Renal cortex interstitium (tissue), 11 donors: ENCODE measurements around the gene TCF7L1. TPM values are rescaled to one million over a fixed set of nuclear protein-coding genes. Genes with fewer than 3 reads are reported as not detected.
"Not testable (repeated sequence)": the region's sequence is repeated elsewhere in the genome, so short reads cannot be mapped to it uniquely, and the experiment has no call there.

Experiments
- DNase-seq, 11 donors: peaks; one replicate each; pipeline ENCODE4 v3.0.0-alpha.2; 2013; ENCODE audit warnings: low read depth in 9 of 11, low spot score in 4 of 11; ENCODE audit errors: extremely low read depth in 1 of 11
- polyA plus RNA-seq, 3 donors: library from polyadenylated mRNA; unstranded; fragments of 120-200 nt; gene quantifications; one replicate each; pipeline ENCODE4 v1.2.1, GENCODE V29; 2013; ENCODE audit not compliant: insufficient read length in 3 of 3

The TCF7L1 gene
- polyA plus RNA-seq, 3 donors = 49.9 to 60.9 (median 57.8) TPM

- DNase-seq = no peak
These were observed 62.8 kb downstream of the TCF7L1 start for GRCh38 chr2:85195956-85196355.

GRCh38 chr2:85199698-85200097 is 66.5 kb downstream of the TCF7L1 start:
- DNase-seq = no peak

- no peak for DNase-seq
These were observed 76.7 kb downstream of the TCF7L1 start for GRCh38 chr2:85209887-85210286.

GRCh38 chr2:85210511-85210910 is 77.3 kb downstream of the TCF7L1 start:
- DNase-seq = no peak

- not testable (repeated sequence) for DNase-seq
These were observed 78.4 kb downstream of the TCF7L1 start for GRCh38 chr2:85211606-85212005.

GRCh38 chr2:85212841-85213240 is 79.6 kb downstream of the TCF7L1 start:
- DNase-seq = no peak

- DNase-seq = no peak
These were observed 80.2 kb downstream of the TCF7L1 start for GRCh38 chr2:85213404-85213803.

GRCh38 chr2:85213901-85214512 is 80.8 kb downstream of the TCF7L1 start:
- DNase-seq = peak in 8 of 11 donors; percentile 38 to 76 (median 53)

GRCh38 chr2:85215081-85215447 is 81.9 kb downstream of the TCF7L1 start:
- DNase-seq = no peak

- DNase-seq = peak in 9 of 11 donors; percentile 45 to 67 (median 57)
These were observed 82.5 kb downstream of the TCF7L1 start for GRCh38 chr2:85215448-85216401.

GRCh38 chr2:85216927-85217326 is 83.7 kb downstream of the TCF7L1 start:
- DNase-seq = no peak

- no peak for DNase-seq
These were observed 88.0 kb downstream of the TCF7L1 start for GRCh38 chr2:85221067-85221691.

- no peak for DNase-seq
These were observed 89.6 kb downstream of the TCF7L1 start for GRCh38 chr2:85222792-85223191.

- no peak for DNase-seq
These were observed 93.6 kb downstream of the TCF7L1 start for GRCh38 chr2:85226783-85227182.

- DNase-seq = no peak
These were observed 97.7 kb downstream of the TCF7L1 start for GRCh38 chr2:85230679-85231467.

- DNase-seq = no peak
These were observed 98.2 kb downstream of the TCF7L1 start for GRCh38 chr2:85231468-85231805.

GRCh38 chr2:85231952-85232351 is 98.8 kb downstream of the TCF7L1 start:
- DNase-seq = no peak

GRCh38 chr2:85234868-85235267 is 101.7 kb downstream of the TCF7L1 start:
- DNase-seq = no peak

GRCh38 chr2:85235281-85235680 is 102.1 kb downstream of the TCF7L1 start:
- no peak for DNase-seq
